ENCODE measurements around the gene DIAPH2.
A peak's percentile ranks its signal among the peaks of the same experiment; 100 is the strongest.

DIAPH2 gene

DNA sequence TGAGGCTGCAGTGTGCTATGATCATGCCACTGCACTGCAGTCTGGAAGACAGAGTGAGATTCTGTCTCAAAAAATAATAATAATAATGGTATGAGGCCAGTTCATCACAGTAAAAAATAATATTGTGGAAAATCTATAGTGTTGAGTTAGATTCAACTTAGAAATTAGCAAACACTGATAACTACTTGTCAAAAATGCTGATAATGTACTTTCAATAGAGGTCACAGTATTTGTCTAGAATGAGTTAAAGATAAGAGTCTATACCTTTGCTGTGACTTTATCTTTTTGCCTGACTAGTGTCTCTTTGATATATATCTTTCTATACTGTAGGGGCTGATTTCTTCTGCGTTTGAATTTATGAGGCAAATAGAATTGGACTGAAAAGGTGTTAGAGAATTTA lies 629.7 kb downstream of the DIAPH2 start:
- DNase-seq = no peak

GRCh38 chrX:97315939-97316338 lies 631.3 kb downstream of the DIAPH2 start:
- no peak for DNase-seq

- DNase-seq = no peak
Observed at GRCh38 chrX:97320305-97320704, 635.7 kb downstream of the DIAPH2 start.

DNA sequence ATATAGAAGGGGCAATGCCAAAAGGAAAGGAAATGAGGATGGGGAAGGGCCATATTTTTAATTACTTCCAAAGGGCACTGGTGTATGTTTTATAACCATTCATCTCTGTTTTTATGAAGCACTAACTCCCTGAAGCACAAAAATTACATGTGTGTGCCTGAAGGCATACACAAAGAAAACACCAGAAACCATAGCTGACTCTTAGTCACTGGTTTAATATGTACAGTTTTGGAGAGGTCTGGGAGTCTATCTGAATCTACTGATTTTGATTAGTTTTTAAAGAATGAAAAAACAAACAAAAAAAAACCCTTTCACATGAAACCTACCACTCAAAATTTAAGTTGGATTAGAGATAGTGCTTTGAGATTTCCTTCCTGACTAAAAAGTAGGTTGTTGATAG lies 637.8 kb downstream of the DIAPH2 start:
- DNase-seq = peak; percentile 7

- DNase-seq = no peak
Observed at GRCh38 chrX:97326456-97326855, 641.8 kb downstream of the DIAPH2 start.

- DNase-seq = no peak
Observed at GRCh38 chrX:97328853-97329390, 644.3 kb downstream of the DIAPH2 start.

DNA sequence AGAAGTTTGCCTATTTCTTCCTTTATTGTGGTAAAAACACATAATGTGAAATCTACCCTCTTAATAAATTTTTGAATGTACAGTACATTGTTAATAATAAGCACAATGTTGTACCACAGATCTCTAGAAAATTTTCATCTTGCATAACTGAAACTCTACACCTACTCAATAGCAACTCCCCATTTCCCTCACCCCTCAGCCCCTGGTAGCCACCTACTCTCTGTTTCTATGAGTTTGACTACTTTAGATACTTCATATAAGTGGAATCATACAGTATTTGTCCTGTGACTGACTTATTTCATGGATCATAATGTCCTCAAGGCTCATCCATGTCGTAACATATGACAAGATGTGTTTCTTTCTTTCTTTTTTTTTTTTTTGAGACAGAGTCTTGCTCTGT lies 645.5 kb downstream of the DIAPH2 start:
- DNase-seq = no peak

GRCh38 chrX:97332963-97333362 lies 648.3 kb downstream of the DIAPH2 start:
- peak; percentile 54 for DNase-seq

- DNase-seq = no peak
Observed at GRCh38 chrX:97334850-97335249, 650.2 kb downstream of the DIAPH2 start.

DNA sequence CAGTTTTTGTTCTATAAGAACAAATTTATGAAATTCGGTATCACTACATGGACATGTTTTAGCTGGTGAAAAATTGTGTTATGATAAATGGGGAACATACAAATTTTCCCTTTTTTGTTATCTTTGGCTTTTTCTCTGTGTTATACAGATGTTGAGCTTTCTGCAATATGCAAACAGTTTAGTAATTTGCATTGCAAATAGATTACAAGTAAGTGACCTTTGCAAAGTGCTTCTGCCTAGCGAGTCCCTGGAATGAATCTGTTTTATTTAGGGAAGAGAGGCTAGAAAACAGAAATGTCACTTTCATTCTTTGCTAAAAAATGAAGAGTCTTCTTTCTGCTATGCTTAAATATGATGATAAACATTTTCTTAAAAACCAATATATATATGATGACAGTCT lies 660.1 kb downstream of the DIAPH2 start:
- no peak for DNase-seq

DNA sequence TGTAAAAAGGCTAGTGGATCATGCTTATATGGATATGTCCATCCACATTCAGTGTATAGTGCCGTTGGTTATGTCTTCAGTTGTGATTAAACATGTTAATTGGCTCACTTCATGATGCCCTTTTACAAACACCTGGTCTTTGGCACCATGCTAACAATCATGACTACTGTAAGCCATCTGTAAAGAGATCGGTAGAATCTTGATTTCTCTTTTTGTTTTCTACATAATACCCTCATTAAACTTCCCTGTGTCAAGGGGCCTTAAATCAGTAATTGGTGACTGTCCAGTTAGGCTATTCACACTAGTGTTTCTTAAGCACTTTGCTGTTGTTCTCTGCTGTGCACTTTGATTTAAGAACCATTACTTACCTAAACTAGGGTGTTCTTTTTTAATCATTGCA lies 674.3 kb downstream of the DIAPH2 start:
- no peak for DNase-seq

DNA sequence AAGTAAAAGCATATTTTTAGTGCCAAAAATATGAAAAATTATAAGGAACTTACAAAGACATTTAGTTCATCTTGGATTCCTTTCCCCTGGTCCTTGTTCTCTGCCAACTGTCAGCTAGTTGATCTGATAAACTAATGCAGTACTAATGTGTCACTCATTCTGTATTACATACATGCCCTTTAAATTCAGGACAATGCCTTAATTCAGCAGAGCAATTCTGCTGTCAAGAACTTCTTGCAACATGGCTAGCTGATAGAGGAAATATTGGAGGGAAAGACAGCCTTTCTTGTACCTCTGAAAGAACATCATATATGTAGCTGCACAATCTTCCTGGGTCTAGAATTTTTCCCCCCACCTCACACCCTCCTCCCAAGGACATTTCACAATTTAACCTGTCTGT lies 679.2 kb downstream of the DIAPH2 start:
- DNase-seq = no peak

- DNase-seq = no peak
Observed at GRCh38 chrX:97366237-97366636, 681.6 kb downstream of the DIAPH2 start.

DNA sequence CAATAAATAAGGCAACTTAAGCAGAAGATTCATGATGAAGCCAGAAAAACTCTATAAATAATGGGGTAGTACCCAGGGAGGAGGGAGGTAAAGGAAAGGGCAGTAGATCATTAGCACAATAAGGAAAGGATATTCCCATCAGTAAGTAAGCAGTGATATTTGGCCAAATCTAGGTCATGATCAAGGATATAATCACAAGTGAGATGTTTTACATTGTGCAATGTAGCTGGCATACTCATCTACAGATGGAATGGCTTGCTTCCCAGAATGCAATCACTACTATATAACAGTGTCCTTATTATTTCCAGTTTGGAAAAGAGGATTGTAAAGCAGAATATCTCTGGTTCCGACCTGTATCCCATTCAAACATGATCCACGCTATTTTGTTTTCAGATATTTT lies 682.5 kb downstream of the DIAPH2 start:
- peak; percentile 4 for DNase-seq

DNA sequence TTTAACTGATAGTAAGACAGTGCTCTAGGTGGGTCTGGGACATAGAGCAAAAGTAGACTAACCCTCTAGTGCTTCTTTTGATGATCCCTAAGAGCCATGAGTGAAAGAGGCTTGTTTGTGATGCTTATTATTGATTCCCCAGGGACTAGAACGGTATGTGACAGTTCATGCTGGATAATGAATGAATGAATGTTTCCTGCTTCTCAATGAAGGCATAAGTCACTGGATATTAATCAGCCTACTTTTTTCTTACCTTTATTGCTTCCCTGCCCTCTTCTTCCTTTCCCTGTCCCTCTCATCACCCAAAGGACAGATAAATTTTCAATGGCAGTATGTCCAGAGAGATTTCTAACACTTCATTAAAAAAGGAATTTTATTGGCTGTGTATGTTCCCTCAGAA lies 685.3 kb downstream of the DIAPH2 start:
- no peak for DNase-seq

DNA sequence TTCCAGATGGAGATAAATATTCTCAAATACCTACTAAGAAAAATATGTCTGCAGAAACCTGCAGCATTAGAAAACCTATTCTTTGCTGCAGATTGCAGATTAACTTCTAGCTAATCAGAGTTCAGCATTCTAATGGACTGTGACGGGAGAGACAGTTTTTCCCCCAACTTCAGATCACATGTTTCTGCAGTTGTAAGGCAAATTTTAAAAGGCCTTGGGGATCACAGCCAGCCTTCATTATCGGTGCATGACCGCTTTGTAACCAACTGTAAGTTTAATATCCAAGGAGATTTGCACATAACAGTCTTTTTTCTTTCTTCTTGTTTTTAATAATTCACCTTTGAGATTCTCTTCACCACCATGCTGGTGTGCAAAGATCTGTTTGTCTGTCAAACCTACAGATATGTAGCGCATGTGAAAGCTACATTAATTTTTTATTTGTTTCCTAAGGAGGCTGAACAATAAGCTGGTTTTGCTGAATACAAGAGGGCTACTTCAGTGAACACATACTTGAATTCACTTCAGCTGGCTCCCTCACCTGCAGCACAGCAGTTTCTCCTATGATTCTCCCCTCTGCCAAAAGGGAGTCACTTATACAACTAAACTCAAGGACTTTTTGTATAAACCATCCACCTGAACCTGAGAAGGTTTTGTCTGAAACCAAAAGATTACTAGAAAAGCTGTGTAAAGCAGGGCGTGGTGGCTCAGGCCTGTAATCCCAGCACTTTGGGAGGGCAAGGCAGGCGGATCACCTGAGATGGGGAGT lies 687.5 kb downstream of the DIAPH2 start:
- no peak for DNase-seq

- no peak for DNase-seq
Observed at GRCh38 chrX:97374266-97374665, 689.6 kb downstream of the DIAPH2 start.

DNA sequence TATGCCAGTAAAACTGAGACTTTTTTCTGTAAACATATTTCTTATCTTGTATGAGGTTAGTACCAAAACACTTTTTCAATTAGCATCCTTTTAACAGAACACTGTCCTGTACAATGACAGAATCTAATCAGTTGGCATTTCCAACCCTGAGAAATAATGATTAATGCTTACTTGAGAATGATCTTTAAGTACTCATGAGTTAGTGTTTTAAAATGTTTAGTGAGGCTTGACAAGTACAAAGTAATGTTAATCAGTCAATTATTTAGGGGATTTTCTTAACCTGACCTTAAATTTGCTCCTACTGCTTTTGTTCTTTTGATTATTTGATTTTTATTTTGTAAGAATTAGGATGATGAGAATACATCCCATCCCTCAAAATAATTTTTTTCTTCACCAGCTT lies 695.6 kb downstream of the DIAPH2 start:
- no peak for DNase-seq

DNA sequence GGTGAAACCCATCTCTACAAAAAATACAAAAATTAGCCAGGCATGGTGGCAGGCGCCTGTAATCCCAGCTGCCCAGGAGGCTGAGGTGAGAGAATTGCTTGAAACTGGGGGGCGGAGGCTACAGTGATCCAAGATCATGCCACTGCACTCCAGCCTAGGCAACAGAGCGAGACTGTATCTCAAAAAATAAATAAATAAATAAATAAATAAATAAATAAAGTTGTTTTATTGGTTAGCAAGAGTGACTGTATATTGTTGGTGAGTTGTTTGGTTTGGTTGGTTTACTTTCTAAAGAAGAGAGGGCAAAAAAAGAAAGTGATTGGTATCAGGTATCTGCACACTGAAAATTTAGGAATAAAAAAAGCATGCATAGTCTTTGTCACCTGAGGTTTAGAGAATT lies 700.0 kb downstream of the DIAPH2 start:
- DNase-seq = no peak

GRCh38 chrX:97387004-97387403 lies 702.4 kb downstream of the DIAPH2 start:
- DNase-seq = no peak

DNA sequence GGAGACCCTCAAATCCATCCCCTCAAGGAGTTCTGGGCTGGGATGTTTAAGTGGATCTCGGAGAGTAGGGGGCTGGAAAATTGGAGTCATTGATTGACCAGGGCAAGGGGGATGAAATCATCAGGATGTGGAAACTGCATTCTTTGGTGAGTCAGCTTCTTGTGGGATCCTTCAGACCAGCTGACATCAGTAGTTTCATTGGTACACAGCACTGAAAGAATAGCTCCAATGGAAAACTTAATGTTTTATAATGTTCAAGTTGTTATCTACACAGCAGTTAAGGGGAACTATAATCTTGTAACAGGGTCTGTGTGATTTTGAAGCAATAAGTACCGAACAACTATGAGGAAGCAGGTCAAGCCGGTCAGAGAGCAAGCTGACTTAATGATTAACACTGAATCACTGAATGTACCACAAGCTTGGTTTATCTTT lies 705.1 kb downstream of the DIAPH2 start:
- peak; percentile 79 for DNase-seq

DNA sequence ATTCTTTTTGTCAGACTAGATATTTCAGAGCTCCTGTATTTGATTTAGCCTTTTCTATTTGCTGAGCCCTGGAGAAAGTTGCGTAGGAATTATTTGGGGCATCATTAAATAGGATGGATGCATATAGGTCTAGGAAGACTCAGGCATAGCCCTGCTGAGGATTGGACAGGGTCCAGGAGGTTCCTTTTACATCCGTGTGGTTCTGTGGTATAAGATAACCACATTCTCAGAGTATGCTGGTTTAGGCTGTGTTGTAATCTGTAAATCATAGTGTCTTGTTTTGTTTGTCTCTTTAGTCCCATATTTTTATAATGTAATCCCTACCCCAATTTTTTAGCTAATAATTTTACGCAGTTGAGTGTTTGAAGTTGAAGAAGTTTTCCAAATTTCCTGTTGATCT lies 712.7 kb downstream of the DIAPH2 start:
- DNase-seq = peak; percentile 41

- DNase-seq = peak; percentile 19
Observed at GRCh38 chrX:97398030-97398551, 713.4 kb downstream of the DIAPH2 start.

GRCh38 chrX:97399400-97399799 lies 714.8 kb downstream of the DIAPH2 start:
- peak; percentile 67 for DNase-seq

DNA sequence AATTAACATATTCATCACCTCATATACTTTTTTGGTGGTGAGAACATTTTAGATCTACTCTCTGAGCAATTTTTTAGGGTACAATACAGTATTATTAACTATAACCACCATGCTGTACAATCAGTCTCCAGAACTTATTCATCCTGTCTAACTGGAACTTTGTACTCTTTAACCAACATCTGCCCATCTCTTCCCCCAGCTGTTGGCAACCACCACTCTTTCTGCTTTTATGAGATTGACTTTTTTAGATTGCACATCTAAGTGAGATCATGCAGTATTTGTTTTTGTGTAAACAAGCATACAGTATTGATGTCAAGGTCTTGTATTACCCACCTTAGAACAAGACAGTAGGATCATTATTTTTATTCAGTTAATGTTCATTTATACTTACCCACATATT lies 715.9 kb downstream of the DIAPH2 start:
- no peak for DNase-seq
